ENCODE data around the gene LSM14A. TPM values are rescaled to one million over a fixed set of nuclear protein-coding genes. Genes with fewer than 3 reads are reported as not detected.
"Not testable (repeated sequence)": the region's sequence is repeated elsewhere in the genome, so short reads cannot be mapped to it uniquely, and the experiment has no call there.

LSM14A gene
- total and polyA plus RNA-seq, 4 donors, result 12.6 to 133 (median 48.0) TPM

- Histone ChIP-seq H3K4me1 (ENCODE audit: control insufficient read depth in 4 of 4, insufficient read depth in 4 of 4, low read length in 3 of 4) (peaks cover 0 to 4% (median 1%) of the 10 kb centered on the region in 4 donors), H3K27me3 (ENCODE audit: control insufficient read depth in 4 of 4, insufficient read depth in 4 of 4, low read length in 3 of 4) (no peaks in the 10 kb centered on the region), H3K36me3 (ENCODE audit: control insufficient read depth in 4 of 4, insufficient read depth in 3 of 4, low read depth in 1 of 4, low read length in 3 of 4) (no peaks in the 10 kb centered on the region), H3K27ac (ENCODE audit: low read depth in 1 of 2, low read length in 2 of 2) (no peak overlapping the region), H3K4me3 (ENCODE audit: low read depth in 1 of 3, low read length in 3 of 3) (no peak overlapping the region), H3K9me3 (ENCODE audit: control insufficient read depth in 4 of 4, low read length in 3 of 4) (no peaks in the 10 kb centered on the region), H3K9ac (ENCODE audit: low read depth in 1 of 2, low read length in 2 of 2) (no peak overlapping the region)
- WGBS, result 97% methylated on average over 4 of the region's 4 CpGs
- TF ChIP-seq YY1 (IDR thresholded peaks at IDR 0.05), result no peak
- no peak for DNase-seq (ENCODE audit: low spot score)
Observed at GRCh38 chr19:34237939-34238338, 65.6 kb downstream of the LSM14A start.

- H3K9me3 ChIP-seq (ENCODE audit: control insufficient read depth in 4 of 4, low read length in 3 of 4), result no peaks in the 10 kb centered on the region
- H3K9ac ChIP-seq (ENCODE audit: low read depth in 1 of 2, low read length in 2 of 2), result no peak overlapping the region
- no peak overlapping the region for H3K27ac ChIP-seq (ENCODE audit: low read depth in 1 of 2, low read length in 2 of 2)
- TF ChIP-seq JUND (IDR thresholded peaks at IDR 0.05), result no peak
- TF ChIP-seq RAD21 (IDR thresholded peaks at IDR 0.05), result peak in 1 of 2 donors; percentile 23
- TF ChIP-seq HNF4A (conservative IDR thresholded peaks at IDR 0.05), result no peak
- TF ChIP-seq ZBTB33 (IDR thresholded peaks at IDR 0.05), result no peak
- TF ChIP-seq HNF4G (IDR thresholded peaks at IDR 0.05), result no peak
- no peak overlapping the region for H3K4me3 ChIP-seq (ENCODE audit: low read depth in 1 of 3, low read length in 3 of 3)
- no peaks in the 10 kb centered on the region for H3K27me3 ChIP-seq (ENCODE audit: control insufficient read depth in 4 of 4, insufficient read depth in 4 of 4, low read length in 3 of 4)
- WGBS, result 85% methylated on average over 13 of the region's 13 CpGs
- no peak for DNase-seq (ENCODE audit: low spot score)
- H3K4me1 ChIP-seq (ENCODE audit: control insufficient read depth in 4 of 4, insufficient read depth in 4 of 4, low read length in 3 of 4), result no peaks in the 10 kb centered on the region
- H3K36me3 ChIP-seq (ENCODE audit: control insufficient read depth in 4 of 4, insufficient read depth in 3 of 4, low read depth in 1 of 4, low read length in 3 of 4), result no peaks in the 10 kb centered on the region
Observed at GRCh38 chr19:34241513-34242337, 69.4 kb downstream of the LSM14A start.

- WGBS, result 95% methylated on average over 10 of the region's 10 CpGs
- H3K27ac ChIP-seq (ENCODE audit: low read depth in 1 of 2, low read length in 2 of 2); H3K4me1 ChIP-seq (ENCODE audit: control insufficient read depth in 4 of 4, insufficient read depth in 4 of 4, low read length in 3 of 4); H3K9ac ChIP-seq (ENCODE audit: low read depth in 1 of 2, low read length in 2 of 2); DNase-seq (ENCODE audit: low spot score); H3K27me3 ChIP-seq (ENCODE audit: control insufficient read depth in 4 of 4, insufficient read depth in 4 of 4, low read length in 3 of 4); H3K36me3 ChIP-seq (ENCODE audit: control insufficient read depth in 4 of 4, insufficient read depth in 3 of 4, low read depth in 1 of 4, low read length in 3 of 4); H3K9me3 ChIP-seq (ENCODE audit: control insufficient read depth in 4 of 4, low read length in 3 of 4); H3K4me3 ChIP-seq (ENCODE audit: low read depth in 1 of 3, low read length in 3 of 3): not testable (repeated sequence)
Observed at GRCh38 chr19:34243138-34243875, 71.0 kb downstream of the LSM14A start.

- 90% methylated on average over 17 of the region's 17 CpGs for WGBS
- H3K27ac ChIP-seq (ENCODE audit: low read depth in 1 of 2, low read length in 2 of 2), result no peak overlapping the region
- H3K27me3 ChIP-seq (ENCODE audit: control insufficient read depth in 4 of 4, insufficient read depth in 4 of 4, low read length in 3 of 4), result no peaks in the 10 kb centered on the region
- H3K9me3 ChIP-seq (ENCODE audit: control insufficient read depth in 4 of 4, low read length in 3 of 4), result no peaks in the 10 kb centered on the region
- H3K4me1 ChIP-seq (ENCODE audit: control insufficient read depth in 4 of 4, insufficient read depth in 4 of 4, low read length in 3 of 4), result no peaks in the 10 kb centered on the region
- H3K36me3 ChIP-seq (ENCODE audit: control insufficient read depth in 4 of 4, insufficient read depth in 3 of 4, low read depth in 1 of 4, low read length in 3 of 4), result no peaks in the 10 kb centered on the region
- no peak overlapping the region for H3K4me3 ChIP-seq (ENCODE audit: low read depth in 1 of 3, low read length in 3 of 3)
- no peak overlapping the region for H3K9ac ChIP-seq (ENCODE audit: low read depth in 1 of 2, low read length in 2 of 2)
- DNase-seq (ENCODE audit: low spot score), result no peak
- TF ChIP-seq FOXA1 (IDR thresholded peaks at IDR 0.05) (no peak), RXRA (IDR thresholded peaks at IDR 0.05) (no peak), CTCF (IDR thresholded peaks at IDR 0.05; ENCODE audit: low read depth, low read length, missing input control) (no peak), HNF4G (IDR thresholded peaks at IDR 0.05) (no peak), SP1 (IDR thresholded peaks at IDR 0.05) (no peak), EGR1 (IDR thresholded peaks at IDR 0.05; ENCODE audit: low read depth in 2 of 2) (no peak), TAF1 (conservative IDR thresholded peaks at IDR 0.05) (no peak), JUND (IDR thresholded peaks at IDR 0.05) (no peak), FOXA2 (IDR thresholded peaks at IDR 0.05) (no peak), HNF4A (conservative IDR thresholded peaks at IDR 0.05) (no peak), ATF3 (IDR thresholded peaks at IDR 0.05) (no peak), YY1 (IDR thresholded peaks at IDR 0.05) (no peak), MAX (IDR thresholded peaks at IDR 0.05) (no peak)
Observed at GRCh38 chr19:34243876-34244578, 71.7 kb downstream of the LSM14A start.
